Liver (tissue), 3 donors: ENCODE data around the gene GNAI3.

ENCODE experiments used
- CTCF ChIP-seq: fragments of 150-350 bp; IDR thresholded peaks from 2 replicates; pipeline ENCODE4 v1.5.1; 2017; ENCODE audit warnings: improper control_type of control experiment, low read depth, low read length; ENCODE audit not compliant: missing input control
- EGR1 ChIP-seq, 2 donors: IDR thresholded peaks; 2 replicates each; pipeline ENCODE4 v1.6.1; 2016 to 2018; ENCODE audit warnings: antibody characterized with exemption in 2 of 2, low read depth in 2 of 2
- FOXA1 ChIP-seq: IDR thresholded peaks from 2 replicates; pipeline ENCODE4 v1.6.1; 2016; ENCODE audit warnings: antibody characterized with exemption
- GABPA ChIP-seq, 2 donors: IDR thresholded peaks in 1 of 2; conservative IDR thresholded peaks in 1 of 2; 2 replicates each; pipeline ENCODE4 v1.6.1; 2016; ENCODE audit warnings: antibody characterized with exemption in 2 of 2, mild to moderate bottlenecking in 1 of 2, moderate library complexity in 1 of 2
- HNF4A ChIP-seq, 2 donors: conservative IDR thresholded peaks; 2 replicates each; pipeline ENCODE4 v1.6.1; 2016; ENCODE audit warnings: antibody characterized with exemption in 2 of 2, mild to moderate bottlenecking in 2 of 2
- JUND ChIP-seq, 2 donors: IDR thresholded peaks; 2 replicates each; pipeline ENCODE4 v1.6.1; 2016; ENCODE audit warnings: antibody characterized with exemption in 2 of 2
- MAX ChIP-seq: IDR thresholded peaks from 2 replicates; pipeline ENCODE4 v1.6.1; 2016; ENCODE audit warnings: antibody characterized with exemption
- RAD21 ChIP-seq, 2 donors: IDR thresholded peaks; 2 replicates each; pipeline ENCODE4 v1.6.1; 2016; ENCODE audit warnings: antibody characterized with exemption in 2 of 2, mild to moderate bottlenecking in 2 of 2
- REST ChIP-seq: IDR thresholded peaks from 2 replicates; pipeline ENCODE4 v1.6.1; 2016; ENCODE audit warnings: antibody characterized with exemption, mild to moderate bottlenecking
- SP1 ChIP-seq: IDR thresholded peaks from 2 replicates; pipeline ENCODE4 v1.6.1; 2018; ENCODE audit warnings: antibody characterized with exemption, mild to moderate bottlenecking
- TAF1 ChIP-seq: conservative IDR thresholded peaks from 2 replicates; pipeline ENCODE4 v1.6.1; 2016; ENCODE audit warnings: antibody characterized with exemption, mild to moderate bottlenecking
- YY1 ChIP-seq: IDR thresholded peaks from 2 replicates; pipeline ENCODE4 v1.6.1; 2016; ENCODE audit warnings: antibody characterized with exemption, mild to moderate bottlenecking
- ZBTB33 ChIP-seq: IDR thresholded peaks from 2 replicates; pipeline ENCODE4 v1.6.1; 2016; ENCODE audit warnings: antibody characterized with exemption
- donor health status: healthy.
- donor health status: healthy.

GRCh38 chr1:109639063-109639840, 90.8 kb downstream of the GNAI3 start:
- TF ChIP-seq CTCF (no peak), FOXA1 (no peak), MAX (no peak), ZBTB33 (no peak), GABPA (IDR thresholded peaks at IDR 0.05 in 1 of 2, conservative IDR thresholded peaks at IDR 0.05 in 1 of 2) (no peak), YY1 (no peak), TAF1 (no peak), RAD21 (IDR thresholded peaks at IDR 0.05) (no peak), EGR1 (IDR thresholded peaks at IDR 0.05; ENCODE audit: low read depth in 2 of 2) (no peak), JUND (IDR thresholded peaks at IDR 0.05) (no peak), SP1 (no peak), REST (no peak), HNF4A (conservative IDR thresholded peaks at IDR 0.05) (no peak)
